GM12872 (cell line): ENCODE measurements around the gene FBXO47.

Experiments
- CTCF ChIP-seq: IDR thresholded peaks from 3 replicates; pipeline ENCODE4 v1.5.1; 2011; ENCODE audit warnings: low read depth, mild to moderate bottlenecking, low read length, moderate library complexity; ENCODE audit not compliant: insufficient read depth

FBXO47 gene

GRCh38 chr17:38899421-38899820 is 67.8 kb downstream of the FBXO47 start:
- TF ChIP-seq CTCF = no peak

GRCh38 chr17:38898812-38899348 is 68.3 kb downstream of the FBXO47 start:
- no peak for TF ChIP-seq CTCF

GRCh38 chr17:38898291-38898679 is 68.9 kb downstream of the FBXO47 start:
- TF ChIP-seq CTCF = no peak

- TF ChIP-seq CTCF = no peak
Observed at GRCh38 chr17:38897671-38898290, 69.4 kb downstream of the FBXO47 start.

GRCh38 chr17:38897176-38897575 is 70.0 kb downstream of the FBXO47 start:
- no peak for TF ChIP-seq CTCF

- TF ChIP-seq CTCF = no peak
Observed at GRCh38 chr17:38896346-38896954, 70.8 kb downstream of the FBXO47 start.

- no peak for TF ChIP-seq CTCF
Observed at GRCh38 chr17:38894276-38894675, 72.9 kb downstream of the FBXO47 start.
